GM23338 (cell line): ENCODE results near the gene FBXO39. TPM values are rescaled to one million over a fixed set of nuclear protein-coding genes. Genes with fewer than 3 reads are reported as not detected.

Source experiments
- ATAC-seq: fragments of 200-7000 bp; cut with Tn5 transposase; 3 replicates; pipeline ENCODE4 v1.9.1; 2020
- DNase-seq: peaks from one replicate; pipeline ENCODE4 v3.0.0-alpha.2; 2015; ENCODE audit warnings: low spot score
- H2AFZ ChIP-seq: fragments of 200-600 bp; sonication (generic); 2 replicates; pipeline ENCODE4 v1.8.0; 2016; ENCODE audit warnings: antibody characterized with exemption, mild to moderate bottlenecking, moderate library complexity
- H3F3A ChIP-seq: fragments of 200-600 bp; sonication (generic); replicated peaks from 2 replicates; pipeline ENCODE4 v1.8.0; 2017; ENCODE audit warnings: antibody characterized with exemption, mixed run types, low read depth
- H3K27ac ChIP-seq: fragments of 200-600 bp; sonication (generic); 2 replicates; pipeline ENCODE4 v1.6.1; 2016; ENCODE audit warnings: low read depth
- H3K27me3 ChIP-seq: fragments of 200-600 bp; sonication (generic); 2 replicates; pipeline ENCODE4 v1.8.0; 2016; ENCODE audit warnings: mild to moderate bottlenecking, mixed run types, moderate library complexity; ENCODE audit not compliant: insufficient read depth
- H3K36me3 ChIP-seq: fragments of 200-600 bp; sonication (generic); 2 replicates; pipeline ENCODE4 v1.8.0; 2016; ENCODE audit warnings: mild to moderate bottlenecking; ENCODE audit not compliant: insufficient read depth
- H3K4me1 ChIP-seq: fragments of 200-600 bp; sonication (generic); 2 replicates; pipeline ENCODE4 v1.8.0; 2016; ENCODE audit warnings: mild to moderate bottlenecking, moderate library complexity; ENCODE audit not compliant: insufficient read depth
- H3K4me2 ChIP-seq: fragments of 200-600 bp; sonication (generic); 2 replicates; pipeline ENCODE4 v1.7.1; 2017; ENCODE audit warnings: mixed run types
- H3K4me3 ChIP-seq: fragments of 200-600 bp; sonication (generic); 2 replicates; pipeline ENCODE4 v1.6.1; 2016; ENCODE audit warnings: mixed run types
- H3K79me2 ChIP-seq: fragments of 200-600 bp; sonication (generic); replicated peaks from 2 replicates; pipeline ENCODE4 v1.8.0; 2017; ENCODE audit warnings: mild to moderate bottlenecking; ENCODE audit not compliant: insufficient read depth
- H3K9me2 ChIP-seq: fragments of 200-600 bp; sonication (generic); 2 replicates; pipeline ENCODE4 v1.8.0; 2017; ENCODE audit not compliant: insufficient read depth
- H4K20me1 ChIP-seq: fragments of 200-600 bp; sonication (generic); replicated peaks from 2 replicates; pipeline ENCODE4 v1.8.0; 2017; ENCODE audit warnings: mild to moderate bottlenecking; ENCODE audit not compliant: insufficient read depth
- H3K27ac Mint-ChIP-seq: 2 replicates; pipeline ENCODE4 v1.8.0; 2020; ENCODE audit warnings: inconsistent platforms, mild to moderate bottlenecking, moderate library complexity, mixed read lengths
- H3K27me3 Mint-ChIP-seq: 3 replicates; pipeline ENCODE4 v1.8.0; 2022; ENCODE audit warnings: low read depth, mild to moderate bottlenecking, moderate library complexity, mixed read lengths, inconsistent platforms; ENCODE audit not compliant: insufficient read depth, poor library complexity
- H3K36me3 Mint-ChIP-seq: 3 replicates; pipeline ENCODE4 v1.8.0; 2021; ENCODE audit warnings: low read depth, mild to moderate bottlenecking, inconsistent platforms, moderate library complexity, mixed read lengths
- H3K4me1 Mint-ChIP-seq: 3 replicates; pipeline ENCODE4 v1.8.0; 2020; ENCODE audit warnings: mild to moderate bottlenecking, inconsistent platforms, mixed read lengths
- H3K4me3 Mint-ChIP-seq: 3 replicates; pipeline ENCODE4 v1.8.0; 2021; ENCODE audit warnings: moderate library complexity, mild to moderate bottlenecking, inconsistent platforms, mixed read lengths
- H3K9me3 Mint-ChIP-seq: 3 replicates; pipeline ENCODE4 v1.8.0; 2020; ENCODE audit warnings: moderate library complexity, mild to moderate bottlenecking, inconsistent platforms, mixed read lengths
- CREB1 ChIP-seq: fragments of 250-450 bp; sonication (Bioruptor Pico); IDR thresholded peaks from 2 replicates; pipeline ENCODE4 v1.5.0; 2020; ENCODE audit warnings: low read depth, mild to moderate bottlenecking, moderate library complexity
- CTCF ChIP-seq, 2 experiments: fragments of 200-600 bp in 1 of 2; sonication (generic) in 1 of 2; conservative IDR thresholded peaks; 2 replicates each; pipeline versions ENCODE4 v1.5.1 to v1.6.1; 2016 to 2017; ENCODE audit warnings: antibody characterized with exemption in 2 of 2, low read depth in 2 of 2, mild to moderate bottlenecking in 2 of 2, moderate library complexity in 1 of 2
- ETS1 ChIP-seq: IDR thresholded peaks from 2 replicates; pipeline ENCODE4 v1.6.1; 2016; ENCODE audit warnings: antibody characterized with exemption
- EZH2 ChIP-seq: fragments of 200-600 bp; sonication (generic); IDR thresholded peaks from one replicate; pipeline ENCODE4 v1.8.0; 2017; ENCODE audit warnings: antibody characterized with exemption, mild to moderate bottlenecking, low read depth; ENCODE audit not compliant: unreplicated experiment
- EZH2phosphoT487 ChIP-seq: fragments of 200-600 bp; sonication (generic); IDR thresholded peaks from one replicate; pipeline ENCODE4 v1.8.1; 2018; ENCODE audit warnings: antibody characterized with exemption; ENCODE audit not compliant: unreplicated experiment
- JUNB ChIP-seq: IDR thresholded peaks from one replicate; pipeline ENCODE4 v1.6.1; 2016; ENCODE audit warnings: antibody characterized with exemption; ENCODE audit not compliant: unreplicated experiment
- NANOG ChIP-seq: IDR thresholded peaks from 2 replicates; pipeline ENCODE4 v1.6.1; 2016; ENCODE audit warnings: antibody characterized with exemption, borderline replicate concordance
- POLR2AphosphoS5 ChIP-seq: IDR thresholded peaks from 2 replicates; pipeline ENCODE4 v1.6.1; 2016; ENCODE audit warnings: antibody characterized with exemption, low read depth
- REST ChIP-seq: IDR thresholded peaks from one replicate; pipeline ENCODE4 v1.6.1; 2018; ENCODE audit warnings: antibody characterized with exemption; ENCODE audit not compliant: unreplicated experiment
- STAT1 ChIP-seq: IDR thresholded peaks from one replicate; pipeline ENCODE4 v1.6.1; 2016; ENCODE audit warnings: antibody characterized with exemption; ENCODE audit not compliant: unreplicated experiment
- ZNF114 ChIP-seq: fragments of 250-450 bp; sonication (Bioruptor Pico); IDR thresholded peaks from 2 replicates; pipeline ENCODE4 v1.5.0; 2020; ENCODE audit warnings: mild to moderate bottlenecking, moderate library complexity
- ZNF331 ChIP-seq: fragments of 250-450 bp; sonication (Bioruptor Pico); IDR thresholded peaks from 2 replicates; pipeline ENCODE4 v1.5.0; 2020; ENCODE audit warnings: low read depth, mild to moderate bottlenecking, moderate library complexity
- ZNF462 ChIP-seq: fragments of 250-450 bp; sonication (Bioruptor Pico); IDR thresholded peaks from 2 replicates; pipeline ENCODE4 v1.5.0; 2020; ENCODE audit warnings: mild to moderate bottlenecking, moderate library complexity
- polyA plus RNA-seq: library from polyadenylated mRNA; unstranded; fragments of >200 nt; fragmentation: Nextera tagmentation; extraction: Ambion mirVana; gene quantifications from 2 replicates; pipeline ENCODE4 v1.2.1, GENCODE V29; 2016
- total RNA-seq: library from RNA; depleted of rRNA; stranded (reverse); fragments of >200 nt; shearing (Covaris generic); gene quantifications from 2 replicates; pipeline ENCODE4 v1.2.3, GENCODE V29; 2014

The FBXO39 gene
- total and polyA plus RNA-seq, 2 experiments from 2014 or later, result not detected

GRCh38 chr17:6782244-6782643 is 6.2 kb downstream of the FBXO39 start:
- no peak overlapping the region for H3K4me2 ChIP-seq
- H3K27me3 Mint-ChIP-seq, result no peaks in the 10 kb centered on the region
- ATAC-seq, result no peak
- H4K20me1 ChIP-seq, result no peaks in the 10 kb centered on the region
- peaks cover 4% of the 10 kb centered on the region for H3K27me3 ChIP-seq
- no peaks in the 10 kb centered on the region for H3F3A ChIP-seq
- H3K4me3 ChIP-seq, result no peak overlapping the region
- H2AFZ ChIP-seq, result no peak overlapping the region
- no peaks in the 10 kb centered on the region for H3K4me1 ChIP-seq
- no peaks in the 10 kb centered on the region for H3K36me3 Mint-ChIP-seq
- peaks cover 4% of the 10 kb centered on the region; the same call in 1 of the 3 replicates for H3K9me3 Mint-ChIP-seq
- H3K4me3 Mint-ChIP-seq, result no peak overlapping the region
- no peak overlapping the region for H3K27ac ChIP-seq
- H3K36me3 ChIP-seq, result no peaks in the 10 kb centered on the region
- H3K79me2 ChIP-seq, result no peaks in the 10 kb centered on the region
- H3K4me1 Mint-ChIP-seq, result no peaks in the 10 kb centered on the region
- DNase-seq, result no peak
- no peaks in the 10 kb centered on the region for H3K9me2 ChIP-seq
- no peak overlapping the region for H3K27ac Mint-ChIP-seq
- no peak for TF ChIP-seq CREB1 (CRISPR knock-in tag)
- TF ChIP-seq ZNF114, result no peak
- TF ChIP-seq ZNF462 (CRISPR knock-in tag), result no peak
- TF ChIP-seq EZH2phosphoT487, result no peak
- TF ChIP-seq JUNB, result no peak
- TF ChIP-seq EZH2, result no peak
- no peak for TF ChIP-seq NANOG
- no peak for TF ChIP-seq ETS1
- TF ChIP-seq CTCF (conservative IDR thresholded peaks at IDR 0.05; ENCODE audit: low read depth in 2 of 2), result no peak
- no peak for TF ChIP-seq STAT1
- no peak for TF ChIP-seq POLR2AphosphoS5
- no peak for TF ChIP-seq REST
- no peak for TF ChIP-seq ZNF331 (CRISPR knock-in tag)
